Measurements from ENCODE around the gene SENP6.

DNA sequence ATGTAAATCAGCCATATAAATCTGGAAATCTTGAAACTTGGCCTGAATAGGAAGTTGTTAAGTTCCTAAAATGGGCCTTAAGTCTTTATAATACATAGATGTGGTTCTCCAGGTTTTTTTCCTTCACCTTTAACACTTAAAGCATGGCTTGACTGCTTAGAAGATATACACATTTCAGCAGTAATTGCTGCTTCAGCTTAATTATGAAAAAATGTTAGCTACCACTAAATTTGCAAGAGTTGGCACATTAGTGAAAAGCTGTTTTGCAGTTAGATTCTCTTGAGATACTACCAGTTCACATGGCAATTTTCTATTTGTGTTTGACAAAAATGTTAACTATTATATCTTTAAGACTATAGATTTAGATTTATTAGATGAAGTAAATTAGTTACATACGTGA lies 74.7 kb downstream of the SENP6 start:
- TF ChIP-seq SP1 (IDR thresholded peaks at IDR 0.05), result no peak
- no peak for TF ChIP-seq FOXM1 (IDR thresholded peaks at IDR 0.05; ENCODE audit: borderline replicate concordance)
- TF ChIP-seq LEF1 (IDR thresholded peaks at IDR 0.05; ENCODE audit: borderline replicate concordance), result no peak

Data from HEK293T (cell line).